Neutrophil (primary cell): ENCODE data around the gene SFTPB.
A peak's percentile ranks its signal among the peaks of the same experiment; 100 is the strongest.
"Not testable (repeated sequence)": the region's sequence is repeated elsewhere in the genome, so short reads cannot be mapped to it uniquely, and the experiment has no call there.

Source experiments
- H3K27ac ChIP-seq: fragments of 200-600 bp; sonication (generic); 2 replicates; pipeline ENCODE4 v1.5.1; 2016; ENCODE audit warnings: mild to moderate bottlenecking, moderate library complexity
- H3K27me3 ChIP-seq: fragments of 200-600 bp; sonication (generic); 2 replicates; pipeline ENCODE4 v1.6.0; 2016; ENCODE audit warnings: mild to moderate bottlenecking
- H3K36me3 ChIP-seq: fragments of 200-600 bp; sonication (generic); 2 replicates; pipeline ENCODE4 v1.5.1; 2017
- H3K4me1 ChIP-seq, 2 experiments: fragments of 200-600 bp in 1 of 2; sonication (generic) in 1 of 2; 1 replicate in 1 of 2; 2 replicates in 1 of 2; pipeline versions ENCODE4 v1.5.1 to v1.6.1; 2013 to 2016; ENCODE audit warnings: low read depth in 1 of 2, low read length in 1 of 2, mild to moderate bottlenecking in 1 of 2, moderate library complexity in 1 of 2; ENCODE audit not compliant: control insufficient read depth in 1 of 2, insufficient read depth in 1 of 2
- H3K4me3 ChIP-seq, 2 experiments: fragments of 200-600 bp in 1 of 2; sonication (generic) in 1 of 2; 1 replicate in 1 of 2; 2 replicates in 1 of 2; pipeline ENCODE4 v1.5.1; 2013 to 2016; ENCODE audit warnings: low read depth in 1 of 2, low read length in 1 of 2, mild to moderate bottlenecking in 1 of 2, moderate library complexity in 1 of 2
- H3K9me3 ChIP-seq: fragments of 200-600 bp; sonication (generic); 2 replicates; pipeline ENCODE4 v1.5.1; 2016
- TF ChIP-seq, protein P1 (sequence below): fragments of 200-600 bp; sonication (generic); IDR thresholded peaks from 2 replicates; pipeline ENCODE4 v1.5.1; 2016; ENCODE audit warnings: antibody characterized with exemption

SFTPB gene

DNA sequence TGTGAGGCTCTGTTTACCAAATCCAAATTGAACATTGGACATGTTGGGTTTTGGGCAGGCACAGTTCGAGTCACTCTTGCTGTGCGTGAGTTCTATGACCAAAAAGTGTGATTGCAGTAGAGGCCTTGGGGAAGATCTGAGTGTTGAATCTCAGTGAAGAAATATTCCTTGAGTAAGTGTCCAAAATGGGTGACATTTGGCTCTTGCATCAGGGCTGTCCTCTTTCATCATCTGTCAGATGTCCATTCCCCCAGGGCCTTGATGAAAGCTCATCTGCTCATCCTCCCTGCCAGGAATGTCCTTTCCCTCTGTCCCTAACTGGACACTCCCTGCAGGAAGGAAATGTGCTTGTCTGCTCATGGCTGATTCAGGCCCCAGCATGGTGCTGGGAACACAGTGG lies 6.4 kb upstream of the SFTPB start:
- H3K27me3 ChIP-seq: no peaks in the 10 kb centered on the region
- H3K27ac ChIP-seq: peak overlapping the region; percentile 62
- no peaks in the 10 kb centered on the region for H3K9me3 ChIP-seq
- no peak overlapping the region for H3K4me3 ChIP-seq
- TF ChIP-seq, protein P1, sequence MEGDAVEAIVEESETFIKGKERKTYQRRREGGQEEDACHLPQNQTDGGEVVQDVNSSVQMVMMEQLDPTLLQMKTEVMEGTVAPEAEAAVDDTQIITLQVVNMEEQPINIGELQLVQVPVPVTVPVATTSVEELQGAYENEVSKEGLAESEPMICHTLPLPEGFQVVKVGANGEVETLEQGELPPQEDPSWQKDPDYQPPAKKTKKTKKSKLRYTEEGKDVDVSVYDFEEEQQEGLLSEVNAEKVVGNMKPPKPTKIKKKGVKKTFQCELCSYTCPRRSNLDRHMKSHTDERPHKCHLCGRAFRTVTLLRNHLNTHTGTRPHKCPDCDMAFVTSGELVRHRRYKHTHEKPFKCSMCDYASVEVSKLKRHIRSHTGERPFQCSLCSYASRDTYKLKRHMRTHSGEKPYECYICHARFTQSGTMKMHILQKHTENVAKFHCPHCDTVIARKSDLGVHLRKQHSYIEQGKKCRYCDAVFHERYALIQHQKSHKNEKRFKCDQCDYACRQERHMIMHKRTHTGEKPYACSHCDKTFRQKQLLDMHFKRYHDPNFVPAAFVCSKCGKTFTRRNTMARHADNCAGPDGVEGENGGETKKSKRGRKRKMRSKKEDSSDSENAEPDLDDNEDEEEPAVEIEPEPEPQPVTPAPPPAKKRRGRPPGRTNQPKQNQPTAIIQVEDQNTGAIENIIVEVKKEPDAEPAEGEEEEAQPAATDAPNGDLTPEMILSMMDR: no peak
- no peaks in the 10 kb centered on the region for H3K36me3 ChIP-seq
- H3K4me1 ChIP-seq: peaks cover 58 to 61% of the 10 kb centered on the region in 2 experiments

DNA sequence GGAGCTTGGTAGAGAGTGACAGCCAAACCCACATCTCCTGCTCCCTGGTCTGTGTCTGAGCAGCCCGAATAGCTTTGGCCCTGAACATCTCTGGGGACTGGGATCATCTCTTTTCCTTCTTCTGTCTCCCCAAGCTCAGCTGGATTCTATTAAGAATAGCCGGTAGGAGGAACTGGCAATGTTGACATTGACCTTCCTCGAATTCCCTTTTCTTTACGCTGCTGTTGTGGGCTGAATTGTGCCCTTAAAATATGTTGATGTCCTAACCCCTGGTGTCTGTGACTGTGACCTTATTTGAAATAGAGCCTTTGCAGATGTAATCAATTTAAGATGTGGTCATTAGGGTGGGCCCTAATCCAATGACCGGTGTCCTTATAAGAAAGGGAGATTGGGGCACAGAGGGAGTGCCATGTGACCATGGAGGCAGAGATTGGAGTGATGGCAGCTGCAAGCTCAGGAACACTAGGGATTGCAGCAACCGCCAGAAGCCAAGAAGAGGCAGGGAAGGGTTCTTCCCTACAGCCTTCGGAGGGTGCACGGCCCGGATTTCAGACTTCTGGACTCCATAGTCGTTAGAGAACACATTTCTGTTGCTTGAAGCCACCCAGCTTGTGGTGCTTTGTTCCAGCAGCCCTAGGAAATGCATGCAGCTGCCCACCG lies 5.8 kb upstream of the SFTPB start:
- H3K9me3 ChIP-seq: no peaks in the 10 kb centered on the region
- no peaks in the 10 kb centered on the region for H3K36me3 ChIP-seq
- peaks cover 52 to 58% of the 10 kb centered on the region in 2 experiments for H3K4me1 ChIP-seq
- no peaks in the 10 kb centered on the region for H3K27me3 ChIP-seq
- TF ChIP-seq, protein P1: no peak
- peak overlapping the region; percentile 62 for H3K27ac ChIP-seq
- H3K4me3 ChIP-seq: no peak overlapping the region

DNA sequence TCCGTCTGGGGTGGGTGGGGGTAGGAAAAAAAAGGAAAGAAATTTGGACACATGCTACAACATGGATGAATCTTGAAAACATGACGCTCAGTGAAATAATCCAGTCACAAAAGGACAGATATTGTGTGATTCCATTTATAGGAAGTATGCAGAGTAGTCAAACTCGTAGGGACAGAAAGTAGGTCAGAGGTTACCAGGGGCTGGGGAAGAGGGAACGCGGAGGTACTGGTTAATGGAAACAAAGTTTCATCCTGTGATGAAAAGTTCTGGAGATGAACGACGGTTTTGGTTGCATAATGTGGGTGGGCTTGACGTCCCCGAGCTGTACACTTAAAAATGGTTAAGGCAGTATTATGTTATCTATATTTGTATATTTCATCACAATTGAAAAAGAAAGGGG lies 4.5 kb upstream of the SFTPB start:
- H3K4me1 ChIP-seq: peaks cover 62 to 65% of the 10 kb centered on the region in 2 experiments
- no peaks in the 10 kb centered on the region for H3K36me3 ChIP-seq
- TF ChIP-seq, protein P1: no peak
- H3K27ac ChIP-seq: peak overlapping the region; percentile 62
- H3K27me3 ChIP-seq: no peaks in the 10 kb centered on the region
- no peak overlapping the region for H3K4me3 ChIP-seq
- H3K9me3 ChIP-seq: no peaks in the 10 kb centered on the region

DNA sequence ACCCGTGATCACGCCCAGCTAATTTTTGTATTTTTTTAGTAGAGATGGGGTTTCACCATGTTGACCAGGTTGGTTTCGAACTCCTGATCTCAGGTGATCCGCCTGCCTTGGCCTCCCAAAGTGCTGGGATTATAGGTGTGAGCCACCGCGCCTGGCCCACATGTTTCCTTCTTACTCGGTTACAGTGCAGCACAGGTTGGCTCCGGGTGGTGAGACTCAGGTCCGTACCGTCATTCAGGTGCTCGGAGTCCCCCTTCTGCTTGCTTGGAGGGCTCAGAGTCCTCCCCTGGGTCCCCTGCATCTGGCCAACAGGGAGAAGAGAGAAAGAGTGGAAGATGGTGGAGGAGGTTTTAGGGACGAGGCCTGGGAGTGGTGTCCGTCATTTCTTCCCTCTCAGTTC lies 2.4 kb upstream of the SFTPB start:
- H3K4me3 ChIP-seq, H3K27ac ChIP-seq, H3K9me3 ChIP-seq, H3K27me3 ChIP-seq, H3K36me3 ChIP-seq: not testable (repeated sequence)
- peaks cover 70 to 76% of the 10 kb centered on the region in 2 experiments for H3K4me1 ChIP-seq

DNA sequence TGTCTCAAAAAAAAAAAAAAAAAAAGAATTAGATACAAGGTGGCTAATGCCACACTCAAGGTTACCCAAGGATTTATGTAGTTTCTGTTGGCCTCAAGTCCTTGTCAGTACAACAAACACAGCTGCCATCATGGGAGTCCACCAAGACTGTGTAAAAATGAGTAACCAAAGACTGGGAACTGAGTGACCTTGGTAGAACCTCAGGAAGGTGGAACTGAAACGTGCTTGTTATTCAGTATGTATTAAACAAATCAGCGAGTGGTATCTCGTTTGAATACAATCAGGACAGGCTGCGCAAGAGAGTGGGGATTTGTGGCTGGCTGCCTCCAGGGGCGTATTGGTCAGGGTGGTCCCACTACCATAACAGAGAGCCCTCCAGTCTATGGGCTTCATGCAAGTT lies 1.6 kb upstream of the SFTPB start:
- Histone ChIP-seq H3K4me1 (peaks cover 61 to 67% of the 10 kb centered on the region in 2 experiments), H3K27me3 (no peaks in the 10 kb centered on the region)

DNA sequence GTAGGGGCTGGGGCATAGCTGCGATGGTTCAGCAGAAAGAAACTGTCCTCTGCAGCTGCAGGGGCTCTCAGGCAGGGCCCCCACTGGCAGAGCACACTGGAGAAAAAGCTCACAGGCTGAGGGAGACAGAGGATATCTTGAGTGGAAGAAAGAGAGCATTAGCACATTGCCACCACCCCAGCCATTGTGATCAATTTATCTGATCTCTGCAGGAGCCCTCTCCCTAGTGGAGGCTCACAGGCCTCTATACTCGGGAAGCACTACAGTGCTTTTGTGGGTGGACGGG lies 801 bp upstream of the SFTPB start:
- Histone ChIP-seq H3K27me3 (no peaks in the 10 kb centered on the region), H3K27ac (no peak overlapping the region), H3K36me3 (no peaks in the 10 kb centered on the region), H3K4me1 (peaks cover 54 to 60% of the 10 kb centered on the region in 2 experiments), H3K9me3 (no peaks in the 10 kb centered on the region), H3K4me3 (no peak overlapping the region)
- TF ChIP-seq, protein P1: no peak

More for the DNA sequence above, 1.6 kb upstream of the SFTPB start:
- no peak overlapping the region for H3K4me3 ChIP-seq
- no peaks in the 10 kb centered on the region for H3K9me3 ChIP-seq
- H3K27ac ChIP-seq: no peak overlapping the region
- no peaks in the 10 kb centered on the region for H3K36me3 ChIP-seq
- TF ChIP-seq, protein P1: no peak
